Measurements from ENCODE around the gene PTPRF.
"Not testable (repeated sequence)": the region's sequence is repeated elsewhere in the genome, so short reads cannot be mapped to it uniquely, and the experiment has no call there.

The PTPRF gene

DNA sequence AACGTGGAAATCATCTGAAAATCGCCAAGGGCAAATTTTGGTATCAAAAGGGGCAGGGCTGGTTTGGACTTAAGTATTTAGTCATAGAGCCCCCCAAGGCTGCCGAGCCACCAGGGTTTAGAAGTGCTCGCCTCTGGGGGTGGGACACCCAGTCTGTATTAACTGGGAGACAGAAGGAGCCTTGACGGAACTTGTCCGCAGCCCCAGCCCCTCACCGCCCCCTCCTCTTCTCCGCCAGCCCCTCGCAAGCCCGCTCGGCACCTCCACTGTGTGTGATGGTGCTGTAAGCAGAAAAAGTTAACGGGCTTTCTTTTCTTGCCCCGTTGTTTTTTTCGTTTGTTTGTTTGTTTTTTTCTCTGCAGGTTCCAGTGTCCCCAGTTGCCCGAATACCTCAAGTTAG, 81.7 kb downstream of the PTPRF start:
- no peak for DNase-seq

DNA sequence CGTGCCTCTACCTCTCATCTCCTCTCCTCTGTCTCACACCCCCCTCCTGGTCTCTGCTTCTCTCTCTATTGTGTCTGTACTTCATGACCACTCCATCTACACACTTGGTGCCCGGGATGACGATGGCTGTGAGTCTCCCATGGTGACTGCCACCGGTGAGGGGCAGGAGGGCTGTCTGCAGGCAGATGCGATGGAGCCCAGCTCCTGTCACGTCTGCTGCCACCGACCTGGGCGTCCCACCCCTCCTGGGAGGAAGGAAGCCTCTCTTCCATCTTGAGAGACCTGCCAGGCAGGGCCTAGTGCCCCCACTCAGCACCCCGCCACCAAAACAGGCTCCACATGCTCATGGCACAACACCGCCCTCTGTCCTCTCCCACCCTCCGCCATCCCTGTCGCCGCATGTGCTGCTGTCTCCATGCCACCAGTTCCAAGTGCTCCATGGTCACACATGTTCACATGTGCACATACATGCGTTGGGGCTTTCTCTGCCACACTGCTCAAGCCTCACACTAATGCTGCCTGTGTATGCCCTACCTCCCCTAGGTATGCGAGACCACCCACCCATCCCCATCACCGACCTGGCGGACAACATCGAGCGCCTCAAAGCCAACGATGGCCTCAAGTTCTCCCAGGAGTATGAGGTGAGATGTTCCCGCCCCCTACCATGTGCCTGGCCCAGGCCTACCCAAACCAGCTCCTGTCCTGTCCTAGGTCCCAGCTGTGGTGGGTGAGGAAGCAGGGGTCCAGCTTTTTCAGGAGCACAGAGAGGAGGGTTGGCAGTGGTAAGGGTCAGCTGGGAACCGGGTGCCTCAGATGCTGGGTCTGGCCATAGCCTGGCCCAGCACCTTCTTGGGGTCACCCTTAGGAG, 82.6 kb downstream of the PTPRF start:
- no peak for DNase-seq

DNA sequence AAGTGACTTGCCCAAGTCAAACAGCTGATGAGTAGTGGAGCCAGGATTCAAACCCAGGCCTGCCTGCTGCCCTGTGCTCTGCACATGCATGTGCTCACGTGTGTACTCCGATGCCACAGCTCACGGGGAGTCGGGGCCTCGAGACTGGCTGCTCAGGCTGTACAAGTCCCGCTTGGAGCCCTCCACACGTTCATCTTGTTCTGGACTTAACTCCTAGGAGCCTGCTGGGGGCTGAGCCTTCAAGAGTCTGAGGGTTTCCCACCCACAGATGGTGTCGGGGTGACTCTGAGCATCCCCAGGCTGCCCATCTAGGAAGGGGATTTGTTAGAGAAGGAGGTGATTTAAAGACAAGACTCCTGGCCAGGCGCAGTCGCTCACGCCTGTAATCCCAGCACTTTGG, 83.5 kb downstream of the PTPRF start:
- no peak for DNase-seq

DNA sequence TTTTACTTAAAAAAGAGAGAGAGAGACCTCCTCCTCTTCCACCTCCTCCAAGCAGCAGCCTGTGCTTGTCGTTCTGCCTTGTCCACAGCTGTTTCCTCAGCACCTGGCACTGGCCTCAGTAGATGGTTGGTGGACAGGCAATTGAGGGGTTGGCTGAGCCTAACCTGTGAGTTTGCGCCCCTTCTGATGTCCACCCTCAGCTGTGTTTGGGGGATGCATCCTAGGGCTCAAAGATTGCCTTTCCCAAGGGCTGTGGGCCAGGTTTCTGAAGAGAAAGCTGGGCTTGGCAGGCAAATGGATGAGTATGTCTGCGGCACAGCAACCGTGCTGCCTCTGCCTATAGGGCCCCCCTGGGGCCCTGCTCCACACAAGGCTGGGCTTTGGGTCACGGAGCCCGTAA, 84.2 kb downstream of the PTPRF start:
- no peak for DNase-seq

DNA sequence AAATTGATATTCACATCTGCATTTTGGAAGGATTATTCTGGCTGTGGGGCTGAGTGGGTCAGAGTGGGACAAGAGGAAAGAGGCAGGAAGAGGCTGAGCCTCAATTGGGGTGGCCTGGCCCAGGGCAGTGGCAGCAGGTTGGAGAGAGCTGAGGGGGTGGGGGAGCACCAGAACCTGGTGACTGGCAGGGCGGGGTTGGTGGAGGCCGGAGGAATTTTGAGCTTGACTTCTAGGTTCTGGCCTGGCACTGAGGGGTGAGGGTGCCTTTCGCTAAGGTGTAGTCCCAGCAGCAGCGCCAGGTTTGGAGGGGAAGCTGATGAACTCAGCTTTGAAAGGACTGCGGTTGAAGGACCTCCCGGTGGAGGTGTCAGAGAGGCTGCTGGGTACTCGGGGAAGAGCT, 85.7 kb downstream of the PTPRF start:
- no peak for DNase-seq

DNA sequence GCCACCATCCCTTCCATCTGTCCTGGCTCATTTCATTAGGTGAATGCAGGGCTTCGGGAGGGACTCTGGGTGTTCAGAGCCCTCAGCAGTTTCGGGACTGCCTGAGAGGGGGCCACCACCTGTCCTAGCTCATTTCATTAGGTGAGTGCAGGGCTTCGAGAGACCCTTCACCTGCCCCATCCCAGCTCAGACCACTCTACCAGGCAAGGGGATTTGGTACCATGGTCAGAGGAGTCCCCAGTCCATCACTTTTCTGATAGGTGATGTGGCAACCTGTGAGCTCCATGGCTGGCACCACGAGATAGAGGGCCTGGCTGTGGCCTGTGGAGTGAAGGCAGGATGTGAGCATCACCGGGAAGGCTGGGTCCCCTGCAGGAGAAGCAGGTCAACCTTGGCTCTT, 86.3 kb downstream of the PTPRF start:
- no peak for DNase-seq

DNA sequence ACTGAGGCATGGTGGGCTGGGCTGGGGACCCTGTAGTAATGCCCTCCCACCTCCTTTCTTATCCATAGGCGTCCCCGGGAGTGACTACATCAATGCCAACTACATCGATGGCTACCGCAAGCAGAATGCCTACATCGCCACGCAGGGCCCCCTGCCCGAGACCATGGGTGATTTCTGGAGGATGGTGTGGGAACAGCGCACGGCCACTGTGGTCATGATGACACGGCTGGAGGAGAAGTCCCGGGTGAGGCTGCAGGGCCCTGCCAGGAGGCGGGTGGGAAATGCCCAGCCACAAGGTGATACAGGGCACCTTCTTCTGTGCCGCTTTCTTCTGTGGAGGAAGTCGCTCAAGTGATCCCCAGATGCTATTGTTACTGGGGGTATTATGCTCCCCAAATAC, 87.0 kb downstream of the PTPRF start:
- no peak for DNase-seq

DNA sequence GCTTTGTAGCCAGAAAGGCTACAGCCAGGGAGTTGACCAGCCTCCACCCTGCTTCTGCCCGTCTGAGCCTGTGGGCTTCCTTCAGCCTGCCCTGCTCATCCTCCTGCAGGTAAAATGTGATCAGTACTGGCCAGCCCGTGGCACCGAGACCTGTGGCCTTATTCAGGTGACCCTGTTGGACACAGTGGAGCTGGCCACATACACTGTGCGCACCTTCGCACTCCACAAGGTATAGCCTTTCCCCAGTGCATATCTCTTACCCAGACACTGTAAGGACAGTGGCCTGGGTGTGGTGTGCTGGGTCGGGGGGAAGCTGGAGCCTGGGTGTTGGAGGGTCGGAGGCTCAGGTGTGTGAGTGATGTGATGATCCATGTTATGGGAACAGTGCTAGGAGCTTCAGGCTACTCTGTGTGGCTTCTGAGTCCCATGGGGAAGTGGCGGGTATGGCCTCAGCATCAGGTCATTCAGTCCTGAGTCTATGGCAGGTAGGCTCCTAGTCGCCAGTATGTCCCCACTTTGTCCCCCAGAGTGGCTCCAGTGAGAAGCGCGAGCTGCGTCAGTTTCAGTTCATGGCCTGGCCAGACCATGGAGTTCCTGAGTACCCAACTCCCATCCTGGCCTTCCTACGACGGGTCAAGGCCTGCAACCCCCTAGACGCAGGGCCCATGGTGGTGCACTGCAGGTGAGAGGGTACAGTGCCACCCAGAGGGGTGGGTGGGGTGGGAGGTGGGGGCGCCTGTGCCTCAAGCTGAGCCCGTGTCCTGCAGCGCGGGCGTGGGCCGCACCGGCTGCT, 88.0 kb downstream of the PTPRF start:
- no peak for DNase-seq

DNA sequence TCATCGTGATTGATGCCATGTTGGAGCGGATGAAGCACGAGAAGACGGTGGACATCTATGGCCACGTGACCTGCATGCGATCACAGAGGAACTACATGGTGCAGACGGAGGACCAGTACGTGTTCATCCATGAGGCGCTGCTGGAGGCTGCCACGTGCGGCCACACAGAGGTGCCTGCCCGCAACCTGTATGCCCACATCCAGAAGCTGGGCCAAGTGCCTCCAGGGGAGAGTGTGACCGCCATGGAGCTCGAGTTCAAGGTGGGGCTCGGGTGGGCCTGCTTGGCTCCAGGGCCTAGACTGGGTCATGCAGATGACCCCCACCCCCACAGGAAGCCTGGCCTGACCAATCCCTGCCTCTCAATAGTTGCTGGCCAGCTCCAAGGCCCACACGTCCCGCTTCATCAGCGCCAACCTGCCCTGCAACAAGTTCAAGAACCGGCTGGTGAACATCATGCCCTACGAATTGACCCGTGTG, 88.7 kb downstream of the PTPRF start:
- DNase-seq: no peak

DNA sequence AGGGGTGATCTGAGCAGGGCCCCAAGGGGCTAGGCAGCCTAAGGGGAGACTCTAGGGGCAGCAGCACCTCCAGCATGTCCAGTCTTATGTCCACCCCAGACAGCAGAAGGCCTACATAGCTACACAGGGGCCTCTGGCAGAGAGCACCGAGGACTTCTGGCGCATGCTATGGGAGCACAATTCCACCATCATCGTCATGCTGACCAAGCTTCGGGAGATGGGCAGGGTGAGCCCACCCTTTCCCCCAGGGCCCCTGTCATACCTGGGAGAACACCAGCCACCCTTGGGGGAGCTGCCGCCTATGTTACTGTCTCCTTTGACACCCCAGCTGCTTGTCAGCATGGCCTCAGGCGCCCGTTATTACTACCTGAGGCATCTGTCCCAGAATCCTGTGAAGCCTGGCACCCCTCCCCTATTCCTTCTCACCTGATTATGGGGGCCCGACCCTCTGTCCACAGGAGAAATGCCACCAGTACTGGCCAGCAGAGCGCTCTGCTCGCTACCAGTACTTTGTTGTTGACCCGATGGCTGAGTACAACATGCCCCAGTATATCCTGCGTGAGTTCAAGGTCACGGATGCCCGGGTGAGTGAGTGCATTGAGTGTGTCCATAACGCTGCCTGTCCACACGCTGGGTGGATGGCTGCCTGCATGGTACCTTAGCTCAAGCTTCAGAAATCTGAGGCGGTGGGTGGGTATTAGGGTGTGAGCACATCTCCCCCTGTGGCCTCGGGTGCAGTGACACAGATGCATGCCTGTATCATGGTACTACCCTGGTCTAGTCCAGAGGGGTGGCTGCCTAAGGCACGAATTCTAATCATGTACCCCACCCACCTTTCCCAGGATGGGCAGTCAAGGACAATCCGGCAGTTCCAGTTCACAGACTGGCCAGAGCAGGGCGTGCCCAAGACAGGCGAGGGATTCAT, 89.6 kb downstream of the PTPRF start:
- no peak for DNase-seq

DNA sequence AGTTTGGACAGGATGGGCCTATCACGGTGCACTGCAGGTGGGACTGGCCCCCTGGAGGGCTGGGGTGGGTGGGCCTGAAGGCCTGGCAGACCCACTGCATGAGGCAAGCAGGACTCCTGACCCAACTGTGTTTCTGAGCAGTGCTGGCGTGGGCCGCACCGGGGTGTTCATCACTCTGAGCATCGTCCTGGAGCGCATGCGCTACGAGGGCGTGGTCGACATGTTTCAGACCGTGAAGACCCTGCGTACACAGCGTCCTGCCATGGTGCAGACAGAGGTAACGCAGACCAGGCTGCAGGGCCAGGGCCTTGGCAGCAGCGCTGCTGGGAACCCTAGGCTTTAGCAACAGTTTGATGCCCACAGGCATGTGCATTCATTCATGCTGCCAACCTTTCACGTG, 90.3 kb downstream of the PTPRF start:
- no peak for DNase-seq

DNA sequence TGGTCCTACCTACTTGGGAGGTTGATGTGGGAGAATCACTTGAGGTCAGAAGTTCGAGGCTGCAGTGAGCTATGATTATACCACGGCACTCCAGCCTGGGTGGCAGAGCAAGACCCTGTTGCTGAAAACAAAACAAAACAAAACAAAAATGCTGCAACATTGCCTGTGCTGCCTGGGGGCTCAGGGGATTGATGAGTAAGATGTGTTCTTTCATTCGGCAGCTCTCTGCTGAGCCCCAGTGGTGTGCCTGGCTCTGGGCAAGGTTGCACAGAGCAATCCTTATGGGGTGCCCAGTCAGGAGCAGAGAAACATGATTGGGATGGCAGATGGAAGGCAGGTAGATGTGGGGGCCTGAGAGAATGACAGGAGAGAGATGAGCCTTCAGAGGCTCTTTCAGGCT, 90.7 kb downstream of the PTPRF start:
- no peak for DNase-seq

DNA sequence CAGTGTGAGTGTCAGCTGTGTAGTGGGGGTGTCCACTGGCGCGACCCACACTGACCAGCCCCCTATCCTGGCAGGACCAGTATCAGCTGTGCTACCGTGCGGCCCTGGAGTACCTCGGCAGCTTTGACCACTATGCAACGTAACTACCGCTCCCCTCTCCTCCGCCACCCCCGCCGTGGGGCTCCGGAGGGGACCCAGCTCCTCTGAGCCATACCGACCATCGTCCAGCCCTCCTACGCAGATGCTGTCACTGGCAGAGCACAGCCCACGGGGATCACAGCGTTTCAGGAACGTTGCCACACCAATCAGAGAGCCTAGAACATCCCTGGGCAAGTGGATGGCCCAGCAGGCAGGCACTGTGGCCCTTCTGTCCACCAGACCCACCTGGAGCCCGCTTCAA, 91.2 kb downstream of the PTPRF start:
- DNase-seq: no peak

DNA sequence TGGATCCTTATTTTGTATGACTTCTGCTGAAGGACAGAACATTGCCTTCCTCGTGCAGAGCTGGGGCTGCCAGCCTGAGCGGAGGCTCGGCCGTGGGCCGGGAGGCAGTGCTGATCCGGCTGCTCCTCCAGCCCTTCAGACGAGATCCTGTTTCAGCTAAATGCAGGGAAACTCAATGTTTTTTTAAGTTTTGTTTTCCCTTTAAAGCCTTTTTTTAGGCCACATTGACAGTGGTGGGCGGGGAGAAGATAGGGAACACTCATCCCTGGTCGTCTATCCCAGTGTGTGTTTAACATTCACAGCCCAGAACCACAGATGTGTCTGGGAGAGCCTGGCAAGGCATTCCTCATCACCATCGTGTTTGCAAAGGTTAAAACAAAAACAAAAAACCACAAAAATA, 91.8 kb downstream of the PTPRF start:
- no peak for DNase-seq

DNA sequence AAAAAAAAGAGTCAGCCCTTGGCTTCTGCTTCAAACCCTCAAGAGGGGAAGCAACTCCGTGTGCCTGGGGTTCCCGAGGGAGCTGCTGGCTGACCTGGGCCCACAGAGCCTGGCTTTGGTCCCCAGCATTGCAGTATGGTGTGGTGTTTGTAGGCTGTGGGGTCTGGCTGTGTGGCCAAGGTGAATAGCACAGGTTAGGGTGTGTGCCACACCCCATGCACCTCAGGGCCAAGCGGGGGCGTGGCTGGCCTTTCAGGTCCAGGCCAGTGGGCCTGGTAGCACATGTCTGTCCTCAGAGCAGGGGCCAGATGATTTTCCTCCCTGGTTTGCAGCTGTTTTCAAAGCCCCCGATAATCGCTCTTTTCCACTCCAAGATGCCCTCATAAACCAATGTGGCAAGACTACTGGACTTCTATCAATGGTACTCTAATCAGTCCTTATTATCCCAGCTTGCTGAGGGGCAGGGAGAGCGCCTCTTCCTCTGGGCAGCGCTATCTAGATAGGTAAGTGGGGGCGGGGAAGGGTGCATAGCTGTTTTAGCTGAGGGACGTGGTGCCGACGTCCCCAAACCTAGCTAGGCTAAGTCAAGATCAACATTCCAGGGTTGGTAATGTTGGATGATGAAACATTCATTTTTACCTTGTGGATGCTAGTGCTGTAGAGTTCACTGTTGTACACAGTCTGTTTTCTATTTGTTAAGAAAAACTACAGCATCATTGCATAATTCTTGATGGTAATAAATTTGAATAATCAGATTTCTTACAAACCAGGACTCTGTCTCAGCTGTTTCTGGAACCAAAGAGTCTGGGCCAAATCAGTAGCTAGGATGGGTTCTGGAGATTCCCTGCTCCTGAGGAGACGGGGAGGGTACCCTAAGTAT, 92.5 kb downstream of the PTPRF start:
- no peak for DNase-seq

DNA sequence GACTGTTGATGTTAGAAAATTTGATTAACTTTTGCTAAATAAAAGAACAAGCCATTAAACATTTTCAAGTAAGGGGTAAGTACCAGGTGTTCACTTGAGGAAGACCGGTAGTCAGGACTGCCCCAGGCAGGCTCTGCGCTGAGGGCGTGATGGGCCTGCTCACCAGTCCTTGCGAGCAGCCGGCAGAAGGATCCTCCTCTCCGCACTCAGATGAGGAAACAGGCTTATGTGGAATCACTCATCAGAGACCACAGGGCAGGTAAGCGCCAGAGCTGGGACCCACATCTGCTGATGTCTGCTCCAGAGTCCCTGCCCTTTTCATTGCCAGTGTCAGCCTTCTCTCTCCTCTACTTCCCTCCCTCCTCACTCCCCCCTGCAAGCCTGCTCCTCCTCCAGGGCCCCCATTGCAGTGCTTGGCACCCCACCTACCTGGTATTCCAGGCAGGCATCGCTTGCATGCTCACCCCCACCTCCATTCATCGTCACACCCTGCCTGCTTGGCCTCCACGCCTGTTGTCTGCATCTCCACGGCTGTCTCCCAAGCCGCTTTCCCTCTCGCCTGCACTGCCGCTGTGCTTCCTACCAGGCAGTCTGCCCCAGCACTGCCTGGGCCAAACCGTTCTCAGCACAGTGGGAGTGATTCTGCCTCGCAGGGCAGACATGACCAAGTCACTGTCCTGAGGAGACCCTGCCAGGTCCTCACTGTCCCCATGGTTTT, 94.5 kb downstream of the PTPRF start:
- DNase-seq: no peak

DNA sequence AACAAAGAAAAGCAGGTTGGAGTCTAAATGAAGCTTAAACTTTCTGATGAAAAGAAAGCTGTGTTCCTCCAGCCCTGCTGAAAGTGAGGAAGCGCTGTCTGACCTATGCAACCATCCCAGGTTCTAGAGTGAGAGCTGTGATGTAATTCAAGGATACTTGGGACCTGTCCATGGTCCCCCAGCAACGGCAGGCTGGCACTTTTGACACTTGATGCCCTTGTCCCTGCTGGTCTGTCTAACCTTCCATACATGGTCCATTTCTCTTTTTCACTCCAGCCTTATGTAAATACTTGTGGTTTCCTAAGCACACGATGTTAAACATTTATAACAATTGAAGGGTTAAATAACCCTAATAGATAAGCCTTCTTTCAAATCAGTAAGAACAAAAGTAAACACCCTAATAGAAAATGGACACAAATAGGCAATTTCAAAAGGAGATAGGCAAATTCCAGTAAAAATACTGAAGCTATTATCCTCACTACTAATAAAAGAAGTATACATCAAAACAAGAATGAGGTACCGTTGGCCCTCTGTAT, 101.5 kb downstream of the PTPRF start:
- no peak for DNase-seq

DNA sequence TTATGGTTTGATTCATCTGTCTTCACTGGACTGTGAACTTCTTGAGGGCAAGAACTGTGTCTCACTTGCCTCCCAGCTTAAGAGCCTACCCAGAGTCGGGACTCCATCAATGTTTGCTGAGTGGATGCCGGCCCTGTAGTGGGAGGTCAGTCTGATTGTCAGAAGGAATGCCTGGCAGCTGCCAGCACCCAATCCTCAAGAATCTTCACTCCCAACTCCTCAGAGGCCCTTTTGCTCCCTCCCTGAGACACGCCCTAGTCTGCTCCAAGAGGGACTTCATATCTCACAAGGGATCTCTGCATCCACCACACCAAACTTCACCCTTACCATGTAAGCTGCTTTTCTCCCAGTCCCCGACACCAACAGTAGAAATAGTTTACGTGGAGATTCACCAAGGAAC, 104.0 kb downstream of the PTPRF start:
- DNase-seq: no peak

DNA sequence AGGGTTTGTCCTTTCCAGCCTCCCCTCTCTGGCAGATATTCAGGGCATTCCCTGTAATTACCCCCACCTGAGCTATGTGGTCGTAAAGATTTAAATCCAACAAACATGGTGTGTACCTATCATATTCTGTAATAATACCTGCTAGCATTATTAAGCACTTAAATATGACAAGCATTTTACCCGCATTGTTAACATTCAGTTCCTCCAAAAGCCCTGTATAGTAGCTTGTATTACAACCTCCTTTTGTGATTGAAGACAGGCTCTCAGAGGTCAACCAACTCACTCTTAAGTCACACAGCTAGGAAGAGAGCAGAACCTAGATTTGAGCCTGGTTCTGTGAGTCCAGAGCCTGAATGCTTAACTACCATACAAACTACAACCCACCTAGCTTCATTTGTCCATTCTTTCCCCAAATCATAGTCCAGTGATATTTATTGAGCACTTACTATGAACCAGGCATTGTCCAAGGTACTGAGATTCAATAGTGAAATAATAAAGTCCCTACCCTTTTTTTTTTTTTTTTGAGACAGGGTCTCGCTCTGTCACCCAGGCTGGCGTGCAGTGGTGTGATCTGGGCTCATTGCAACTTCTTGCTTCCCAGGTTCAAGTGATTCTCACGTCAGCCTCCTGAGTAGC, 105.4 kb downstream of the PTPRF start:
- no peak for DNase-seq

DNA sequence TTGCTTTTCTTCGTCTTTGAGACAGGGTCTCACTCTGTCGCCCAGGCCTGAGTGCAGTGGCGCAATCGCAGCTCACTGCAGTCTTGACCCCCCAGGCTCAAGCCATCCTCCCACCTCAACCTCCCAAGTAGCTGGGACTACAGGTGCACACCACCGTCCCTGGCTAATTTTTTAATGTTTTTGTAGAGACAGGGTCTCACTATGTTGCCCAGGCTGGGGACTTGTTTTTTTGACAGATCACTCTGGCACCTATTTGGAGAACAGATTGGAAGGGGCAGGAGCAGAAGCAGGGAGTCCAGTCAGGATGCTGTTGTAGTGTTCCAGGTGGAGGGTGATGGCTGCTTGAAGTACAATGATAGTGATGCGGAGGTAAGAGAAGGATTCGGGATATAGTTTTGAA, 106.6 kb downstream of the PTPRF start:
- DNase-seq: no peak

DNA sequence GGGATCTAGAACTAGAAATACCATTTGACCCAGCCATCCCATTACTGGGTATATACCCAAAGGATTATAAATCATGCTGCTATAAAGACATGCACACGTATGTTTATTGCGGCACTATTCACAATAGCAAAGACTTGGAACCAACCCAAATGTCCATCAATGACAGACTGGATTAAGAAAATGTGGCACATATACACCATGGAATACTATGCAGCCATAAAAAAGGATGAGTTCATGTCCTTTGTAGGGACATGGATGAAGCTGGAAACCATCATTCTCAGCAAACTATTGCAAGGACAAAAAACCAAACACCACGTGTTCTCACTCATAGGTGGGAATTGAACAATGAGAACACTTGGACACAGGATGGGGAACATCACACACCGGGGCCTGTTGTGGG, 107.7 kb downstream of the PTPRF start:
- DNase-seq: not testable (repeated sequence)

Data from SIG-M5 (cell line).